DOHH2 (cell line): ENCODE results near the gene CGB8.

ENCODE experiments used
- H3F3A ChIP-seq: fragments of 200-600 bp; sonication (generic), shearing (Covaris generic); 2 replicates; pipeline ENCODE4 v1.6.0; 2016; ENCODE audit warnings: antibody characterized with exemption, mild to moderate bottlenecking; ENCODE audit not compliant: control insufficient read depth, insufficient read depth
- H3K27ac ChIP-seq: fragments of 200-600 bp; sonication (generic); 2 replicates; pipeline ENCODE4 v1.5.1; 2014; ENCODE audit warnings: low read depth, mild to moderate bottlenecking, low read length, moderate library complexity
- H3K27me3 ChIP-seq: fragments of 200-600 bp; sonication (generic); 2 replicates; pipeline ENCODE4 v1.6.1; 2014; ENCODE audit warnings: mild to moderate bottlenecking, low read length, mixed read lengths; ENCODE audit not compliant: control insufficient read depth
- H3K36me3 ChIP-seq: fragments of 200-600 bp; sonication (generic); 2 replicates; pipeline ENCODE4 v1.6.1; 2014; ENCODE audit warnings: mild to moderate bottlenecking, low read length, moderate library complexity, mixed read lengths; ENCODE audit not compliant: control insufficient read depth
- H3K4me1 ChIP-seq: fragments of 200-600 bp; sonication (generic); 2 replicates; pipeline ENCODE4 v1.6.1; 2014; ENCODE audit warnings: mild to moderate bottlenecking, low read length, mixed read lengths; ENCODE audit not compliant: control insufficient read depth
- H3K4me2 ChIP-seq: fragments of 200-600 bp; sonication (generic); 2 replicates; pipeline ENCODE4 v1.6.0; 2014; ENCODE audit warnings: mild to moderate bottlenecking, low read length, moderate library complexity
- H3K4me3 ChIP-seq: fragments of 200-600 bp; sonication (generic); 2 replicates; pipeline ENCODE4 v1.5.1; 2014; ENCODE audit warnings: mild to moderate bottlenecking, low read length, mixed read lengths
- H3K79me2 ChIP-seq: fragments of 200-600 bp; sonication (generic); 2 replicates; pipeline ENCODE4 v1.6.1; 2014; ENCODE audit warnings: mild to moderate bottlenecking, low read length, mixed read lengths; ENCODE audit not compliant: control insufficient read depth
- H3K9me2 ChIP-seq: fragments of 200-600 bp; sonication (generic); replicated peaks from 2 replicates; pipeline ENCODE4 v1.6.1; 2014; ENCODE audit warnings: mild to moderate bottlenecking, low read length, mixed read lengths; ENCODE audit not compliant: control insufficient read depth
- H3K9me3 ChIP-seq: fragments of 200-600 bp; sonication (generic); 2 replicates; pipeline ENCODE4 v1.6.1; 2014; ENCODE audit warnings: antibody characterized with exemption, low read length, mixed read lengths; ENCODE audit not compliant: control insufficient read depth, insufficient read depth
- H4K20me1 ChIP-seq: fragments of 200-600 bp; sonication (generic); 2 replicates; pipeline ENCODE4 v1.6.0; 2014; ENCODE audit warnings: low read depth, mild to moderate bottlenecking, antibody characterized with exemption, low read length, moderate library complexity; ENCODE audit not compliant: control insufficient read depth, insufficient read depth
- EZH2phosphoT487 ChIP-seq: fragments of 200-600 bp; sonication (generic); IDR thresholded peaks from 2 replicates; pipeline ENCODE4 v1.6.1; 2017; ENCODE audit warnings: borderline replicate concordance, mild to moderate bottlenecking, antibody characterized with exemption, low read length, moderate library complexity, mixed read lengths
- TF ChIP-seq, protein P1 (sequence below): fragments of 200-600 bp; sonication (generic); IDR thresholded peaks from one replicate; pipeline ENCODE4 v1.5.1; 2014; ENCODE audit warnings: antibody characterized with exemption, mild to moderate bottlenecking, low read depth, low read length; ENCODE audit not compliant: poor library complexity, severe bottlenecking

The CGB8 gene

DNA sequence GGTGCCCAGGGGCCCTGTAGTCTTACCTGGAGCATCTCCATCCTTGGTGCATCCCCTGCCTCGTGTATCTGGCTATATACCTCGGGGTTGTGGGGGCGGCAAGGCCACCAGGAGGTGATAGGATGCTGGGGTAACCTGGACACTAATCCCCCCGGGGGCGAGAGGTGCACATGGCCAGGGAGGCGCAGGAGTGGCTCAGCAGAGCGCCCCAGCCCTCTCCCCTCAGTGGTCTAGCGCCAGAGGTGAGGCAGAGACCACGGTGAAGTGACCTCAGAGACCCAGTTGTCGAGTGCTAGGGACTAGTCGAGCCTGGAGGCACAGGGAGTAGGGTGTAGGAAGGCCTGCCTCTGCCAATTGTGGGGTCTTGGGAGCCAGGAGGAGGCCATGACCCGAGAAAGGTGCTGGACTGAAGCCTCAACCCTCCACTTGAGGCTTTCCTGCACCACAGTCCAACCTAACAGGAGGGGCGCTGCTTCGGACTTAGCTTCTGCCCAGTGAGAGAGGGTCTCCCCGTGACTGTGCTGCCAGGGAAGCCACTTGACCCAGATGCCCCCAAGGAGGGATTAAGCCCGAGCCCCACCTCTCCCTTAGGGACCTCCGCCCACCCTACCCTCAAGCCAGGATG lies 31.8 kb downstream of the CGB8 start, which contains the start of gene LHB:
TSS of gene LHB (minus strand) at position 51 of the 625 bp plus-strand sequence. CDS start at position 41, 10 bp downstream.
- Histone ChIP-seq H3K9me3 (no peaks in the 10 kb centered on the region), H3K79me2 (no peaks in the 10 kb centered on the region), H3K4me3 (peak within 1 kb of the TSS; percentile 65), H3K36me3 (peaks cover 33% of the 10 kb centered on the region), H4K20me1 (no peaks in the 10 kb centered on the region), H3K9me2 (no peaks in the 10 kb centered on the region), H3F3A (peaks cover 6% of the 10 kb centered on the region; the same call in 1 of the 2 replicates), H3K4me2 (peak within 1 kb of the TSS; percentile 68), H3K4me1 (peaks cover 45% of the 10 kb centered on the region), H3K27me3 (peaks cover 14% of the 10 kb centered on the region), H3K27ac (no peak within 1 kb of the TSS)
- TF ChIP-seq, protein P1, sequence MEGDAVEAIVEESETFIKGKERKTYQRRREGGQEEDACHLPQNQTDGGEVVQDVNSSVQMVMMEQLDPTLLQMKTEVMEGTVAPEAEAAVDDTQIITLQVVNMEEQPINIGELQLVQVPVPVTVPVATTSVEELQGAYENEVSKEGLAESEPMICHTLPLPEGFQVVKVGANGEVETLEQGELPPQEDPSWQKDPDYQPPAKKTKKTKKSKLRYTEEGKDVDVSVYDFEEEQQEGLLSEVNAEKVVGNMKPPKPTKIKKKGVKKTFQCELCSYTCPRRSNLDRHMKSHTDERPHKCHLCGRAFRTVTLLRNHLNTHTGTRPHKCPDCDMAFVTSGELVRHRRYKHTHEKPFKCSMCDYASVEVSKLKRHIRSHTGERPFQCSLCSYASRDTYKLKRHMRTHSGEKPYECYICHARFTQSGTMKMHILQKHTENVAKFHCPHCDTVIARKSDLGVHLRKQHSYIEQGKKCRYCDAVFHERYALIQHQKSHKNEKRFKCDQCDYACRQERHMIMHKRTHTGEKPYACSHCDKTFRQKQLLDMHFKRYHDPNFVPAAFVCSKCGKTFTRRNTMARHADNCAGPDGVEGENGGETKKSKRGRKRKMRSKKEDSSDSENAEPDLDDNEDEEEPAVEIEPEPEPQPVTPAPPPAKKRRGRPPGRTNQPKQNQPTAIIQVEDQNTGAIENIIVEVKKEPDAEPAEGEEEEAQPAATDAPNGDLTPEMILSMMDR, result no peak
- no peak for TF ChIP-seq EZH2phosphoT487

DNA sequence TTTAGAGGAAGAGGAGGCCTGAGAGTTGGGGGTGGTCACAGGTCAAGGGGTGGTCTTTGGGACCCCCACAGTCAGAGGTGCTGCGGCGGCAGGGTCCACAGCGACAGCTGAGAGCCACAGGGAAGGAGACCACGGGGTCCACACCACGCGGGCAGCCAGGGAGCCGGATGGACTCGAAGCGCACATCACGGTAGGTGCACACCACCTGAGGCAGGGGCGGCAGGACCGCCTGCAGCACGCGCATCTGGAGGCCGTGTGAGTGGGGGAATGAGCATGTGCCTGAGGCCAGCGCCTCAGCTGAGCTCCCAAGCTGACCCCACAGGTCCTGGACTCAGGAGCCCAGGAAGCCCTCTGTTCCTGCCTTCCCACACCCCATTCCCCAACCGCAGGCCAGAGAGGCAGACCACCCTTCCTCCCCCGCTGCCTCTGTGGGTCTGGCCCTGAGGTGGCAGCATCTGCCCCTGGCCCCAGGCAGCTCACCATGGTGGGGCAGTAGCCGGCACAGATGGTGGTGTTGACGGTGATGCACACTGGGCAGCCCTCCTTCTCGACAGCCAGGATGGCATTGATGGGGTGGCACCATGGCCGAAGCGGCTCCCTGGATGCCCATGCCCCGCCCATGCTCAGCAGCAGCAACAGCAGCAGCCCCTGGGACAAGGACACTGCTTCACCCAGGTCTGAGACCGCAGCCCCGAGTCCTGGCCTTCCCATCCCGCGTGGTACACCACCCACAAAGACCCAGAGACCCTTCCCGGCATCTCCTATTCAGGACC lies 32.7 kb downstream of the CGB8 start:
- H3K27ac ChIP-seq, result no peak overlapping the region
- H3K4me3 ChIP-seq, result no peak overlapping the region
- H3K4me1 ChIP-seq, result peaks cover 41% of the 10 kb centered on the region
- no peaks in the 10 kb centered on the region for H3K79me2 ChIP-seq
- peaks cover 6% of the 10 kb centered on the region; the same call in 1 of the 2 replicates for H3F3A ChIP-seq
- no peaks in the 10 kb centered on the region for H3K9me3 ChIP-seq
- H3K27me3 ChIP-seq, result peaks cover 14% of the 10 kb centered on the region
- no peaks in the 10 kb centered on the region; the same call in 1 of the 2 replicates for H4K20me1 ChIP-seq
- no peak for TF ChIP-seq EZH2phosphoT487
- TF ChIP-seq, protein P1, result no peak
- H3K36me3 ChIP-seq, result peaks cover 42% of the 10 kb centered on the region
- no peaks in the 10 kb centered on the region for H3K9me2 ChIP-seq
- no peak overlapping the region for H3K4me2 ChIP-seq

DNA sequence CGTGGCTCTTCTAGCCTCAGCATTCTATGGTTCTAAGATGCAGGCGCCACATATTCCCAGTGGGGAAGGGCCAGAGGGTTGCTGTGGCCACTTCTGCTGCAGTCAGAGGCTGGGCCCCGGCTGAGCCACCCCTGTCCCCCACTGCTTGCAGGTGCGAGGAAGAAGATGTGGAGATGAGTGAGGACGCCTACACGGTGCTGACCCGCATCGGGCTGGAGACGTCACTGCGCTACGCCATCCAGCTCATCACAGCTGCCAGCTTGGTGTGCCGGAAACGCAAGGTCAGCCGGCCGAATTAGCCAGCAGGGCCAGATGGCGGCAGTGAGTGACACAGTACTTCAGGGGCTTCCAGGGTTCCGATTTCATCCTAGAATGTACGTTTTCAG lies 34.0 kb downstream of the CGB8 start:
- Histone ChIP-seq H3K4me1 (peaks cover 28% of the 10 kb centered on the region), H3K27me3 (peaks cover 14% of the 10 kb centered on the region), H3K9me3 (no peaks in the 10 kb centered on the region), H3K79me2 (no peaks in the 10 kb centered on the region), H3K36me3 (peaks cover 55% of the 10 kb centered on the region), H3K27ac (no peak overlapping the region), H4K20me1 (no peaks in the 10 kb centered on the region; the same call in 1 of the 2 replicates), H3K4me3 (no peak overlapping the region), H3K9me2 (no peaks in the 10 kb centered on the region), H3K4me2 (no peak overlapping the region), H3F3A (0 out of 2 replicates have a peak, but pooled peaks cover 3% of the 10 kb centered on the region)
- TF ChIP-seq EZH2phosphoT487, result no peak
- TF ChIP-seq, protein P1, result no peak
